DMS53 (cell line): ENCODE results near the gene ZNF2.

Source experiments
- DNase-seq: peaks from one replicate; lab custom pipeline; 2025; lab: John Stamatoyannopoulos, UW

Gene ZNF2

DNA sequence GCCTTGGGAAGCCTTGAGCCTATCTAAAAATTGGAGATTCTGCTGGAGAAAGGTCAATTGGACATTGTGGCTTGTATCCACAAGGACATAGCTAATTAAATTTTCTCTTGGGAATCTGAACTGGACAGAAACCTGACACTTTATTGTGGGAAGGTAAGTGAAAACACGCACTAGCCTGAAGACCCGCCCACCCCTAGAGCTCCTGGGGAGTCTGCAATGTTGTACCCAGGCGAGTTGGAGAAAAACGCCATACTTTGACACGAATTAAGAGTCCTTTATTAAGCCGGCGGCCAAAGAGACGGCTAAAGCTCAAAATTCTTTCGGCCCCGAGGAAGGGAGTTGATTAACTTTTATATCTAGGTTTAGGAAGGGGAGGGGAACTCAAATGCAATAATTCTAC lies 40.5 kb downstream of the ZNF2 start:
- no peak for DNase-seq

- peak; percentile 99 for DNase-seq
Measured at GRCh38 chr2:95207111-95207961, 41.7 kb downstream of the ZNF2 start, which contains the start of gene ZNF892. ZNF892 (plus strand) TSS chr2:95207521; CDS start chr2:95207816, 295 bp downstream.

GRCh38 chr2:95208106-95208505 lies 42.5 kb downstream of the ZNF2 start:
- DNase-seq = no peak

GRCh38 chr2:95215018-95215612 lies 49.5 kb downstream of the ZNF2 start:
- peak; percentile 43 for DNase-seq

DNA sequence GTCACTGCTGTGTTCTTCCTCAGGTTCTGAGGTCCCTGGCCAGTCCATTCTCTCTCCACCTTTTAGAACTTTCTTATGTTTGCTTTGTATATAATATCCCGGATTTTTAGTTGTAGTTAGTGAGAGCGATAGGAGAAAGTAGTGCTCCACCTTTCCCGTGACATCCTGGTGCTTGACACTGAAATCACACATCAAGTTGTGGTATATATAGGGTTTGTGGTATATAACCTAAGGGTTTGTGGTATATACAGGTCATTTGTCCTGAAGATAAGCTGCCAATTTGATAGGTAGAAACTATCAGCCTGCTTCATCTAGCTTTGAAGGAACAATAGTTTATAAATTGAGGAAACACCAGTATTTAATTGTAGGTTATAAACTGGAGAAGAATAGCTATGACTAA lies 54.8 kb downstream of the ZNF2 start:
- DNase-seq = no peak

DNA sequence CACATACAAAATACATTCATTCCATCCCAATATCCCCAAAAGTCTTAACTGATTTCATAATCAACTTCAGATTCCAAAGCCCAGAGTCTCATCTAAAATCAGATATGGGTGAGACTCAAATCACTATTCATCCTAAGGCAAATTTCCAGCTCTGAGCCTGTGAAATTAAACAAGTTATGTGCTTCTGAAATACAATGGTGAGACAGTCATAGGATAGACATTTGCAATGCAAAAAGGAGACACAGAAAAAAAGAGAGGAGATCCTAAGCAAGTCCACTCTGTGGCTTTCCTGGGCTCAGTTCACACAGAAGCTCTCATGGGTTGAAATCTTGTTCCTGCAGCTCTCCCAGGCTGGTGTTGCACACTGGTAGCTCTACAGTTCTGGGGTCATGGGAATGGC lies 60.0 kb downstream of the ZNF2 start:
- no peak for DNase-seq

DNA sequence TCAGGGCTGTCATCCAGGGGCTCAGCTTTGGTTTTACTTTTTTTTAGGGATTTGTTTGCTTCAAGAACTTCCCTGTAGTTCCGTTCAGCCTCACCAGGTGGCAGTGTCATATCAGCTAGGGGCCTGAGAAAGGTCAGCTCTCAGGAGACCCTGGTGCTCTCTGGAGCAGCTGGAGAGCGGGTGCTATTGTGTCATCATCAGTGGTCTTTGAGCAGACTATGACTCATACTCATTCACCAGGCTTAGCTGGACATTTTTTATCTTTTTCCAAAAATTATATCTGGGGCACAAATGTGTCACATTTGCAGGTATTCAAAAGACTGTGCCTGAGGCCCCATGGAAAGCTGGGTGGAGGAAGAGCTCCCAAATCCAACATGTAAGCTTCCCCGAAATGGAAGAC lies 66.1 kb downstream of the ZNF2 start:
- peak; percentile 91 for DNase-seq

DNA sequence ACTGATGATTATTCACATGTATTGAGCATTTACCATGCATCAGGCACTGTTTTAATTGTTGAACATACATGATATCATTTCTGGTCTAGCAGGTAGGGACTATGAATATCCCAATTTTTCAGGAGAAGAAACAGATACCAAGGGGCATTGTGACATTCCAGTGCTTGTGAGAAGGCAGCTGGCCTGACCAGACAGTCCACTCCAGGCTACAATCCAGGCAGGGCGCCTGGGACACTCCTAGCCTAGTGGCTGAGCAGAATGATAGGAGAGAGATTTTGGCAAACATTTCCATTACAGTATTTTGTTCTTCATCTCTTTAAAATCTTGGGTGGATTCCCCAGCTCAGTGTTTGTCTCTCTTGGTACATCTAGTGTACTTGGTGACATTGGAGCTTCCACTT lies 66.6 kb downstream of the ZNF2 start:
- DNase-seq = no peak
